Measurements from ENCODE around the gene CIT.

- TF ChIP-seq CTCF (IDR thresholded peaks at IDR 0.05), result no peak
- no peak for TF ChIP-seq POLR2A (IDR thresholded peaks at IDR 0.05)
Measured at GRCh38 chr12:119835068-119835467, 42.1 kb downstream of the CIT start.
